H9 (cell line): ENCODE data around the gene POMGNT2. TPM values are rescaled to one million over a fixed set of nuclear protein-coding genes. Genes with fewer than 3 reads are reported as not detected.

Source experiments
- DNase-seq: peaks from one replicate; pipeline ENCODE4 v3.0.0-alpha.2; 2017
- H2AFZ ChIP-seq: one replicate; pipeline ENCODE4 v1.6.1; 2013; ENCODE audit warnings: mild to moderate bottlenecking, low read length, control low read depth, moderate library complexity
- H2AK5ac ChIP-seq: 2 replicates; pipeline ENCODE4 v1.6.1; 2013; ENCODE audit warnings: low read length, control low read depth, mixed read lengths; ENCODE audit not compliant: insufficient read length
- H2BK120ac ChIP-seq: one replicate; pipeline ENCODE4 v1.6.1; 2013; ENCODE audit warnings: low read depth, mild to moderate bottlenecking, low read length, control low read depth, inconsistent platforms; ENCODE audit not compliant: poor library complexity, severe bottlenecking
- H2BK12ac ChIP-seq: 2 replicates; pipeline ENCODE4 v1.6.1; 2013; ENCODE audit warnings: low read length, control low read depth, mixed read lengths, low read depth; ENCODE audit not compliant: insufficient read length
- H2BK15ac ChIP-seq: 2 replicates; pipeline ENCODE4 v1.6.1; 2013; ENCODE audit warnings: low read depth, low read length, control low read depth
- H2BK20ac ChIP-seq: one replicate; pipeline ENCODE4 v1.6.1; 2013; ENCODE audit warnings: low read depth, mild to moderate bottlenecking, low read length, control low read depth, inconsistent platforms; ENCODE audit not compliant: poor library complexity, severe bottlenecking
- H2BK5ac ChIP-seq: 2 replicates; pipeline ENCODE4 v1.6.1; 2013; ENCODE audit warnings: low read length, control low read depth, mixed read lengths; ENCODE audit not compliant: insufficient read length
- H3K14ac ChIP-seq: 2 replicates; pipeline ENCODE4 v1.6.1; 2013; ENCODE audit warnings: low read length, control low read depth; ENCODE audit not compliant: insufficient read depth
- H3K18ac ChIP-seq: 2 replicates; pipeline ENCODE4 v1.6.1; 2013; ENCODE audit warnings: low read depth, mild to moderate bottlenecking, mixed read lengths, low read length, control low read depth; ENCODE audit not compliant: insufficient read length
- H3K23ac ChIP-seq: 2 replicates; pipeline ENCODE4 v1.6.1; 2013; ENCODE audit warnings: low read length, control low read depth, mixed read lengths, low read depth; ENCODE audit not compliant: insufficient read length
- H3K23me2 ChIP-seq: 2 replicates; pipeline ENCODE4 v1.6.1; 2013; ENCODE audit warnings: low read depth, mild to moderate bottlenecking, mixed read lengths, low read length, control low read depth; ENCODE audit not compliant: insufficient read length, poor library complexity, severe bottlenecking
- H3K27ac ChIP-seq: 2 replicates; pipeline ENCODE4 v1.5.1; 2013; ENCODE audit warnings: low read length, control low read depth, mixed read lengths, low read depth; ENCODE audit not compliant: insufficient read length
- H3K27me3 ChIP-seq: 2 replicates; pipeline ENCODE4 v1.6.1; 2013; ENCODE audit warnings: low read length, control low read depth, inconsistent platforms; ENCODE audit not compliant: insufficient read depth
- H3K4ac ChIP-seq: 2 replicates; pipeline ENCODE4 v1.6.1; 2013; ENCODE audit warnings: low read depth, mild to moderate bottlenecking, control low read depth, inconsistent platforms, low read length, moderate library complexity
- H3K4me1 ChIP-seq: 2 replicates; pipeline ENCODE4 v1.6.1; 2013; ENCODE audit warnings: low read length, control low read depth, inconsistent platforms; ENCODE audit not compliant: insufficient read depth
- H3K4me2 ChIP-seq: 2 replicates; pipeline ENCODE4 v1.6.1; 2013; ENCODE audit warnings: low read length, control low read depth, mixed read lengths; ENCODE audit not compliant: insufficient read length, insufficient read depth
- H3K56ac ChIP-seq: 2 replicates; pipeline ENCODE4 v1.6.1; 2013; ENCODE audit warnings: low read depth, mild to moderate bottlenecking, mixed read lengths, low read length, control low read depth; ENCODE audit not compliant: insufficient read length
- H3K79me1 ChIP-seq: 2 replicates; pipeline ENCODE4 v1.6.1; 2013; ENCODE audit warnings: low read depth, mild to moderate bottlenecking, moderate library complexity, low read length, control low read depth, inconsistent platforms; ENCODE audit not compliant: insufficient read depth, poor library complexity, severe bottlenecking
- H3K79me2 ChIP-seq: 2 replicates; pipeline ENCODE4 v1.6.1; 2013; ENCODE audit warnings: low read length, control low read depth, inconsistent platforms; ENCODE audit not compliant: insufficient read depth
- H3K9ac ChIP-seq: 2 replicates; pipeline ENCODE4 v1.6.1; 2013; ENCODE audit warnings: low read length, control low read depth, mixed read lengths; ENCODE audit not compliant: insufficient read length; ENCODE audit errors: extremely low read depth
- H3K9me3 ChIP-seq: one replicate; pipeline ENCODE4 v1.6.1; 2013; ENCODE audit warnings: low read depth, low read length, inconsistent platforms; ENCODE audit not compliant: control insufficient read depth
- H3T11ph ChIP-seq: one replicate; pipeline ENCODE4 v1.6.1; 2013; ENCODE audit warnings: mild to moderate bottlenecking, low read length, control low read depth, inconsistent platforms
- H4K20me1 ChIP-seq: one replicate; pipeline ENCODE4 v1.6.1; 2013; ENCODE audit not compliant: control insufficient read depth, insufficient read length, insufficient read depth
- H4K5ac ChIP-seq: 2 replicates; pipeline ENCODE4 v1.6.1; 2013; ENCODE audit warnings: low read depth, mild to moderate bottlenecking, mixed read lengths, low read length, control low read depth; ENCODE audit not compliant: insufficient read length
- H4K8ac ChIP-seq: replicated peaks from 2 replicates; pipeline ENCODE4 v1.6.1; 2013; ENCODE audit warnings: low read length, control low read depth, mixed read lengths, low read depth; ENCODE audit not compliant: insufficient read length
- H4K91ac ChIP-seq: 2 replicates; pipeline ENCODE4 v1.6.1; 2013; ENCODE audit warnings: low read depth, mild to moderate bottlenecking, moderate library complexity, mixed read lengths, low read length, control low read depth; ENCODE audit not compliant: insufficient read length
- H3K27ac Mint-ChIP-seq, 3 experiments: 2 replicates in 2 of 3; 3 replicates in 1 of 3; pipeline ENCODE4 v1.8.0; 2020 to 2021; ENCODE audit warnings: mixed read lengths in 3 of 3, mild to moderate bottlenecking in 1 of 3, moderate library complexity in 1 of 3
- H3K27me3 Mint-ChIP-seq: 2 replicates; pipeline ENCODE4 v1.8.0; 2021; ENCODE audit warnings: low read depth, mild to moderate bottlenecking, moderate library complexity, mixed read lengths
- H3K36me3 Mint-ChIP-seq, 3 experiments: 2 replicates in 2 of 3; 3 replicates in 1 of 3; pipeline ENCODE4 v1.8.0; 2020 to 2021; ENCODE audit warnings: low read depth in 3 of 3, mixed read lengths in 3 of 3; ENCODE audit not compliant: insufficient read depth in 1 of 3
- H3K4me1 Mint-ChIP-seq, 2 experiments: 2 replicates each; pipeline ENCODE4 v1.8.0; 2020; ENCODE audit warnings: mixed read lengths in 2 of 2
- H3K4me3 Mint-ChIP-seq, 2 experiments: 2 replicates in 1 of 2; 3 replicates in 1 of 2; pipeline ENCODE4 v1.8.0; 2020 to 2021; ENCODE audit warnings: mild to moderate bottlenecking in 2 of 2, mixed read lengths in 2 of 2, moderate library complexity in 1 of 2
- H3K9me3 Mint-ChIP-seq, 2 experiments: 2 replicates in 1 of 2; 3 replicates in 1 of 2; pipeline ENCODE4 v1.8.0; 2020; ENCODE audit warnings: mild to moderate bottlenecking in 2 of 2, mixed read lengths in 2 of 2, moderate library complexity in 1 of 2
- CTCF ChIP-seq: fragments of 200-600 bp; sonication (generic); conservative IDR thresholded peaks from 3 replicates; pipeline ENCODE4 v1.8.0; 2021; ENCODE audit warnings: antibody characterized with exemption, mild to moderate bottlenecking
- WGBS: extraction: QIAGEN DNeasy Blood & Tissue Kit; methylation state at CpG from one replicate; pipeline ENCODE4 v1.1.7; 2013; ENCODE audit warnings: missing lambda C conversion rate, low lambda C conversion rate, mixed read lengths; ENCODE audit not compliant: insufficient read length; ENCODE audit errors: extremely low coverage; 5-methylcytosine and 5-hydroxymethylcytosine counted together
- total RNA-seq: library from RNA; stranded (reverse); gene quantifications from 2 replicates; pipeline ENCODE4 v1.2.1, GENCODE V29; 2021

POMGNT2 gene
- total RNA-seq, 1 experiment from 2014 or later, result 14.0 TPM

GRCh38 chr3:43062040-43062563, 43.8 kb downstream of the POMGNT2 start:
- H4K91ac ChIP-seq, result no peak overlapping the region
- H2BK5ac ChIP-seq, result no peak overlapping the region
- no peaks in the 10 kb centered on the region for H3K9me3 ChIP-seq
- no peaks in the 10 kb centered on the region for H3K79me2 ChIP-seq
- no peak overlapping the region for H3K18ac ChIP-seq
- Mint-ChIP-seq H3K36me3 (peaks cover 24 to 34% (median 27%) of the 10 kb centered on the region in 3 experiments), H3K4me3 (no peak overlapping the region), H3K4me1 (peaks cover 9 to 15% of the 10 kb centered on the region in 2 experiments), H3K27me3 (no peaks in the 10 kb centered on the region; the same call in 1 of the 2 replicates), H3K9me3 (peaks cover 20 to 27% of the 10 kb centered on the region in 2 experiments), H3K27ac (no peak overlapping the region)
- no peaks in the 10 kb centered on the region for H3K27me3 ChIP-seq
- H3K23ac ChIP-seq, result no peak overlapping the region
- no peak overlapping the region for H4K8ac ChIP-seq
- no peak overlapping the region for H3T11ph ChIP-seq
- no peak overlapping the region for H2AFZ ChIP-seq
- H3K79me1 ChIP-seq, result no peaks in the 10 kb centered on the region
- H2AK5ac ChIP-seq, result no peak overlapping the region
- H3K9ac ChIP-seq, result no peak overlapping the region
- no peak for DNase-seq
- no peak overlapping the region for H2BK20ac ChIP-seq
- no peak overlapping the region for H3K56ac ChIP-seq
- H3K27ac ChIP-seq, result no peak overlapping the region
- no peak for TF ChIP-seq CTCF
- H3K4me1 ChIP-seq, result no peaks in the 10 kb centered on the region
- no peak overlapping the region for H3K4ac ChIP-seq
- H2BK12ac ChIP-seq, result no peak overlapping the region
- no peak overlapping the region for H4K5ac ChIP-seq
- H2BK120ac ChIP-seq, result no peak overlapping the region
- H2BK15ac ChIP-seq, result no peak overlapping the region
- no CpG with 5 or more reads among the region's 5 CpGs for WGBS
- H3K14ac ChIP-seq, result no peak overlapping the region
- H3K4me2 ChIP-seq, result no peak overlapping the region
- no peaks in the 10 kb centered on the region for H3K23me2 ChIP-seq
- no peaks in the 10 kb centered on the region for H4K20me1 ChIP-seq
